Prostate gland (tissue), 2 donors: ENCODE data around the gene ARSJ.

Experiments
- CTCF ChIP-seq, 4 experiments: fragments of 200-600 bp in 2 of 4; fragments of 450-650 bp in 2 of 4; sonication (generic) in 2 of 4; IDR thresholded peaks; 1 replicate in 3 of 4; 2 replicates in 1 of 4; pipeline ENCODE4 v1.5.1; 2016 to 2019; ENCODE audit warnings: antibody characterized with exemption in 4 of 4, mild to moderate bottlenecking in 2 of 4, moderate library complexity in 2 of 4
- POLR2A ChIP-seq: fragments of 450-650 bp; IDR thresholded peaks from one replicate; pipeline ENCODE4 v1.6.1; 2016; ENCODE audit warnings: antibody characterized with exemption, mild to moderate bottlenecking
- POLR2AphosphoS5 ChIP-seq: sonication (generic); formaldehyde crosslinking; IDR thresholded peaks from one replicate; pipeline ENCODE4 v1.6.1; 2017; ENCODE audit warnings: antibody characterized with exemption

- TF ChIP-seq POLR2A (no peak), CTCF (IDR thresholded peaks at IDR 0.05) (no peak), POLR2AphosphoS5 (no peak)
Observed at GRCh38 chr4:113973345-113973744, 6.1 kb downstream of the ARSJ start.
